HCT116 (cell line): Measurements from ENCODE around the gene GPR62. TPM values are rescaled to one million over a fixed set of nuclear protein-coding genes. Genes with fewer than 3 reads are reported as not detected.

Source experiments
- ATAC-seq: fragments of 200-7000 bp; cut with Tn5 transposase; 2 replicates; pipeline ENCODE4 v1.9.1; 2020; ENCODE audit warnings: mild to moderate bottlenecking, moderate library complexity
- BruUV-seq: library from RNA; stranded (reverse); fragments of 400-500 nt; replicated peaks from 2 replicates; lab custom pipeline; 2021; lab: Mats Ljungman, UMichigan
- CTCF ChIA-PET: fragments of 300-600 bp; sonication (Branson Sonifier 250); formaldehyde crosslinking; loops from one replicate; lab custom pipeline; 2021; ENCODE audit warnings: antibody characterized with exemption; lab: Charles Lee
- POLR2A ChIA-PET: fragments of 300-600, 350-600 bp; sonication (Branson Sonifier 250); formaldehyde crosslinking; loops from one replicate; lab custom pipeline; 2021; ENCODE audit warnings: antibody characterized with exemption; lab: Charles Lee
- RAD21 ChIA-PET, 2 experiments: fragments of 300-600 bp; sonication (Branson Sonifier 250); formaldehyde crosslinking; loops; one replicate each; lab custom pipeline; 2023; ENCODE audit warnings: low total read pairs in 2 of 2; ENCODE audit not compliant: uncharacterized antibody in 2 of 2, unreplicated experiment in 2 of 2, low non-redundant PET in 1 of 2; lab: Charles Lee
- DNase-seq: peaks from one replicate; pipeline ENCODE4 v3.0.0-alpha.2; 2010; ENCODE audit warnings: low read depth, low spot score
- H2AFZ ChIP-seq: fragments of 200-600 bp; shearing (Covaris generic), sonication (generic); 2 replicates; pipeline ENCODE4 v1.6.1; 2017; ENCODE audit warnings: low read depth, mixed run types, mixed read lengths, antibody characterized with exemption, low read length; ENCODE audit not compliant: poor library complexity, severe bottlenecking
- H3K27ac ChIP-seq: 2 replicates; pipeline ENCODE4 v1.5.1; 2012; ENCODE audit warnings: low read depth, low read length
- H3K27me3 ChIP-seq: fragments of 200-600 bp; sonication (generic); 2 replicates; pipeline ENCODE4 v1.6.1; 2016; ENCODE audit warnings: mixed run types, low read length, mixed read lengths; ENCODE audit not compliant: insufficient read depth
- H3K36me3 ChIP-seq, 2 experiments: fragments of 200-500 bp in 1 of 2; fragments of 200-600 bp in 1 of 2; sonication (Bioruptor generic) in 1 of 2; sonication (generic) in 1 of 2; 2 replicates each; pipeline versions ENCODE4 v1.5.1 to v1.6.1; 2014 to 2016; ENCODE audit warnings: low read length in 2 of 2, inconsistent platforms in 1 of 2, mixed read lengths in 1 of 2, mixed run types in 1 of 2; ENCODE audit not compliant: insufficient read depth in 2 of 2, control insufficient read depth in 1 of 2
- H3K4me1 ChIP-seq, 2 experiments: fragments of 200-600 bp in 1 of 2; sonication (generic) in 1 of 2; 2 replicates each; pipeline versions ENCODE4 v1.5.1 to v1.6.1; 2012 to 2017; ENCODE audit warnings: low read length in 2 of 2, inconsistent platforms in 1 of 2, mild to moderate bottlenecking in 1 of 2, mixed read lengths in 1 of 2, mixed run types in 1 of 2, moderate library complexity in 1 of 2; ENCODE audit not compliant: insufficient read depth in 2 of 2, control insufficient read depth in 1 of 2
- H3K4me2 ChIP-seq: fragments of 200-600 bp; sonication (generic); 2 replicates; pipeline ENCODE4 v1.6.1; 2017; ENCODE audit warnings: mixed run types, low read length, mixed read lengths
- H3K4me3 ChIP-seq, 2 experiments: fragments of 200-600 bp in 1 of 2; sonication (generic) in 1 of 2; replicated peaks in 1 of 2; 2 replicates each; pipeline ENCODE4 v1.5.1; 2011 to 2016; ENCODE audit warnings: low read length in 2 of 2, control low read depth in 1 of 2, low read depth in 1 of 2, mild to moderate bottlenecking in 1 of 2, mixed read lengths in 1 of 2, mixed run types in 1 of 2
- H3K79me2 ChIP-seq: fragments of 200-600 bp; sonication (generic); 2 replicates; pipeline ENCODE4 v1.6.1; 2017; ENCODE audit warnings: mild to moderate bottlenecking, mixed run types, low read length, moderate library complexity, mixed read lengths; ENCODE audit not compliant: insufficient read depth
- H3K9ac ChIP-seq: fragments of 200-600 bp; sonication (generic); 2 replicates; pipeline ENCODE4 v1.6.1; 2016; ENCODE audit warnings: low read length, mixed read lengths
- H3K9me2 ChIP-seq: fragments of 200-600 bp; sonication (generic), shearing (Covaris generic); 2 replicates; pipeline ENCODE4 v1.6.1; 2017; ENCODE audit warnings: mixed run types, mild to moderate bottlenecking, moderate library complexity; ENCODE audit not compliant: insufficient read depth
- H3K9me3 ChIP-seq, 2 experiments: fragments of 200-500 bp in 1 of 2; fragments of 200-600 bp in 1 of 2; sonication (Bioruptor generic) in 1 of 2; sonication (generic) in 1 of 2; 2 replicates each; pipeline ENCODE4 v1.6.1; 2014 to 2017; ENCODE audit warnings: low read length in 2 of 2, mixed read lengths in 2 of 2, inconsistent platforms in 1 of 2, low read depth in 1 of 2, mild to moderate bottlenecking in 1 of 2, mixed run types in 1 of 2, moderate library complexity in 1 of 2; ENCODE audit not compliant: control insufficient read depth in 1 of 2, insufficient read depth in 1 of 2
- H4K20me1 ChIP-seq: fragments of 200-600 bp; sonication (generic), shearing (Covaris generic); 2 replicates; pipeline ENCODE4 v1.6.1; 2017; ENCODE audit warnings: mixed run types, mild to moderate bottlenecking, moderate library complexity; ENCODE audit not compliant: insufficient read depth
- SRF ChIP-seq: IDR thresholded peaks from 2 replicates; pipeline ENCODE4 v1.6.1; 2012; ENCODE audit warnings: low read depth
- intact Hi-C: fragments of 100-400 bp; cut with micrococcal nuclease; formaldehyde crosslinking; loops from 2 replicates; pipeline ENCODE4 v1.10.0; 2022
- total RNA-seq: library from RNA; stranded (reverse); gene quantifications from one replicate; pipeline ENCODE4 v1.2.1, GENCODE V29; 2021; ENCODE audit not compliant: unreplicated experiment
- TF ChIP-seq, protein P1 (sequence below): IDR thresholded peaks from 2 replicates; pipeline ENCODE4 v1.6.1; 2011; ENCODE audit warnings: mild to moderate bottlenecking, low read length, moderate library complexity; ENCODE audit not compliant: insufficient replicate concordance; ENCODE audit errors: extremely low read depth
- TF ChIP-seq, protein P2 (sequence below): IDR thresholded peaks from 2 replicates; pipeline ENCODE4 v1.6.1; 2012
- TF ChIP-seq, protein P3 (sequence below): IDR thresholded peaks from 2 replicates; pipeline ENCODE4 v1.6.1; 2012; ENCODE audit warnings: low read depth
- TF ChIP-seq, protein P4 (sequence below): IDR thresholded peaks from 2 replicates; pipeline ENCODE4 v1.6.1; 2012

GPR62 gene
- total RNA-seq, 1 experiment from 2014 or later, result not detected

DNA sequence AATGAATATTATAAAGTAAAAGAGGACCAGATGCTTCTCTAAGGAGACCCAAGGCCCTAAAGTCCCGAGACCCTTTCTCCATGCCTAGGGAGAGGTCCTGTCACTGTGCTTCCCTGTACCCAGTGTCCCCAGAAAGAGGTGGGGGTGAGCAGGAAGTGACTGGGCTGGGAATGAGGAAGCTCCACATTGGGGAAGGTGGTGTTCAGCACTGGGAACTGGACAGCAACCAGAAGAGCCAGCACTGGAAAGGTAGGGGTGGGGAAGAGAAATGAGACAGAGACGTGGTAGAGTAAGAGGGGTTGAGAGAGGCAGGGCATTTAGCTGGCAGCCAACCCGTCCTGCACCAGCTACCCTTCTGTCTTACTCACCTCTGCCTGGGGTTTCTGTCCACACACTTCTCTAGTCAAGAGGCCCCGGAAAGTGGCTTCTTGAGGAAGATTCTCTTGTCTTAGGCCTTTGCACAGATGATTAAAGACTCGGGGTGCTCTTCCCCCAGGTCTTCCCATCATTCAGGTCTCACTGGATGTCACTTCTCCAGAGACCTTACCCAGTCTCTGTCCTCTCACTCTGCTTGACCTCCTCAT lies 25.7 kb upstream of the GPR62 start:
- intact Hi-C loops, result no loop called here
- Histone ChIP-seq H2AFZ (no peak overlapping the region), H4K20me1 (no peaks in the 10 kb centered on the region), H3K27ac (no peak overlapping the region), H3K27me3 (no peaks in the 10 kb centered on the region), H3K4me2 (no peak overlapping the region), H3K36me3 (peaks cover 7 to 20% of the 10 kb centered on the region in 2 experiments; a peak in 3 of 4 replicates), H3K9ac (no peak overlapping the region), H3K9me3 (no peaks in the 10 kb centered on the region), H3K4me1 (no peaks in the 10 kb centered on the region), H3K4me3 (no peak overlapping the region), H3K9me2 (no peaks in the 10 kb centered on the region), H3K79me2 (no peaks in the 10 kb centered on the region)
- ChIA-PET POLR2A (no interaction called here), CTCF (no interaction called here), RAD21 (no interaction called here)
- DNase-seq, result no peak
- no TSS peak for BruUV-seq
- ATAC-seq, result no peak
- TF ChIP-seq, protein P1, sequence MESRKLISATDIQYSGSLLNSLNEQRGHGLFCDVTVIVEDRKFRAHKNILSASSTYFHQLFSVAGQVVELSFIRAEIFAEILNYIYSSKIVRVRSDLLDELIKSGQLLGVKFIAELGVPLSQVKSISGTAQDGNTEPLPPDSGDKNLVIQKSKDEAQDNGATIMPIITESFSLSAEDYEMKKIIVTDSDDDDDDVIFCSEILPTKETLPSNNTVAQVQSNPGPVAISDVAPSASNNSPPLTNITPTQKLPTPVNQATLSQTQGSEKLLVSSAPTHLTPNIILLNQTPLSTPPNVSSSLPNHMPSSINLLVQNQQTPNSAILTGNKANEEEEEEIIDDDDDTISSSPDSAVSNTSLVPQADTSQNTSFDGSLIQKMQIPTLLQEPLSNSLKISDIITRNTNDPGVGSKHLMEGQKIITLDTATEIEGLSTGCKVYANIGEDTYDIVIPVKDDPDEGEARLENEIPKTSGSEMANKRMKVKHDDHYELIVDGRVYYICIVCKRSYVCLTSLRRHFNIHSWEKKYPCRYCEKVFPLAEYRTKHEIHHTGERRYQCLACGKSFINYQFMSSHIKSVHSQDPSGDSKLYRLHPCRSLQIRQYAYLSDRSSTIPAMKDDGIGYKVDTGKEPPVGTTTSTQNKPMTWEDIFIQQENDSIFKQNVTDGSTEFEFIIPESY, result no peak
- TF ChIP-seq, protein P2, sequence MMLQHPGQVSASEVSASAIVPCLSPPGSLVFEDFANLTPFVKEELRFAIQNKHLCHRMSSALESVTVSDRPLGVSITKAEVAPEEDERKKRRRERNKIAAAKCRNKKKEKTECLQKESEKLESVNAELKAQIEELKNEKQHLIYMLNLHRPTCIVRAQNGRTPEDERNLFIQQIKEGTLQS, result no peak
- TF ChIP-seq, protein P3, sequence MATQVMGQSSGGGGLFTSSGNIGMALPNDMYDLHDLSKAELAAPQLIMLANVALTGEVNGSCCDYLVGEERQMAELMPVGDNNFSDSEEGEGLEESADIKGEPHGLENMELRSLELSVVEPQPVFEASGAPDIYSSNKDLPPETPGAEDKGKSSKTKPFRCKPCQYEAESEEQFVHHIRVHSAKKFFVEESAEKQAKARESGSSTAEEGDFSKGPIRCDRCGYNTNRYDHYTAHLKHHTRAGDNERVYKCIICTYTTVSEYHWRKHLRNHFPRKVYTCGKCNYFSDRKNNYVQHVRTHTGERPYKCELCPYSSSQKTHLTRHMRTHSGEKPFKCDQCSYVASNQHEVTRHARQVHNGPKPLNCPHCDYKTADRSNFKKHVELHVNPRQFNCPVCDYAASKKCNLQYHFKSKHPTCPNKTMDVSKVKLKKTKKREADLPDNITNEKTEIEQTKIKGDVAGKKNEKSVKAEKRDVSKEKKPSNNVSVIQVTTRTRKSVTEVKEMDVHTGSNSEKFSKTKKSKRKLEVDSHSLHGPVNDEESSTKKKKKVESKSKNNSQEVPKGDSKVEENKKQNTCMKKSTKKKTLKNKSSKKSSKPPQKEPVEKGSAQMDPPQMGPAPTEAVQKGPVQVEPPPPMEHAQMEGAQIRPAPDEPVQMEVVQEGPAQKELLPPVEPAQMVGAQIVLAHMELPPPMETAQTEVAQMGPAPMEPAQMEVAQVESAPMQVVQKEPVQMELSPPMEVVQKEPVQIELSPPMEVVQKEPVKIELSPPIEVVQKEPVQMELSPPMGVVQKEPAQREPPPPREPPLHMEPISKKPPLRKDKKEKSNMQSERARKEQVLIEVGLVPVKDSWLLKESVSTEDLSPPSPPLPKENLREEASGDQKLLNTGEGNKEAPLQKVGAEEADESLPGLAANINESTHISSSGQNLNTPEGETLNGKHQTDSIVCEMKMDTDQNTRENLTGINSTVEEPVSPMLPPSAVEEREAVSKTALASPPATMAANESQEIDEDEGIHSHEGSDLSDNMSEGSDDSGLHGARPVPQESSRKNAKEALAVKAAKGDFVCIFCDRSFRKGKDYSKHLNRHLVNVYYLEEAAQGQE, result peak; percentile 82
- no peak for TF ChIP-seq SRF
- TF ChIP-seq, protein P4, sequence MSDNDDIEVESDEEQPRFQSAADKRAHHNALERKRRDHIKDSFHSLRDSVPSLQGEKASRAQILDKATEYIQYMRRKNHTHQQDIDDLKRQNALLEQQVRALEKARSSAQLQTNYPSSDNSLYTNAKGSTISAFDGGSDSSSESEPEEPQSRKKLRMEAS, result no peak
